NCI-H2227 (cell line): ENCODE measurements around the gene PHF19.
A peak's percentile ranks its signal among the peaks of the same experiment; 100 is the strongest.

Source experiments
- DNase-seq: peaks from one replicate; lab custom pipeline; 2025; ENCODE audit not compliant: unreplicated experiment; lab: John Stamatoyannopoulos, UW

Gene PHF19

DNA sequence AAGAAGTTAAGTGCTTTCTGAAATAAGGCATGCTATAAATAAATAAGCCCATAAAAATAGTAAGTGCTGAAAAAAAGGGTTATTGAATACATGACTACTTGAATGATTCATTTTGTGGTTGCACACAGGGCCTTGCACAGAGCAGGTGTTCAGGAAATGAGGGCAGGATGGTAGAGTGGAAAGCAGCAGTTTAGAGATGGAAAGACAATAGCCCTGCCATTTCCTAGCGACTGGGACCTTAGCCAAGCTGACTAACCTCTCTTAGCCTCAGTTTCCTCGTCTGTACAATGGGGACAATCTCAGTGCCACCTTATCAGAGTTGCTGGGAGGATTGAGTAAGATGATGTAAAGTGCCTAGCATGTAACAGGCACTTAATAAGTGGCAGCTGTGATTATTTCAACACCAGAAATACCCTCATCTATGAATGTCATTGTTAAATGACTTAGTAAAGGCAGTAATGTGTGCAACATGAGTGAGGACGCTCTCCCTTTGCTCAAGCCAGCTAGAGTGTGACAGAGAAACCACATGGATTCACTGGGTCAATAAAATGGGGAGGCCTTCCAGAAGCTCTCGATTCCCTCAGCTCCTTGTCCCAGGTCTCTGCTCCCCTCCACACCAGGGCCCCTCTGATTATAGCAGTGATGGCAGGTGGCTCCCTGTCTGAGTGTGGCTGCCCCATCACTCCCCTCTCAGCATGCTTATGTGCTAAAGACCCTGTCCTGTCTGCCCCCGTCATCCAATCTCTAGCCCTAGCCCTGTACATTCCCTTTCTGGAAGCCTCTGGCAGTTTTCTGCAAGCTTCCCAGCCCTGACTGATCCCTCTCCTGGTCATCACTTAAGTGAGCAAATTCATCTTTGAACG is 16.0 kb upstream of the PHF19 start:
- no peak for DNase-seq

GRCh38 chr9:120891884-120892747 is 15.1 kb upstream of the PHF19 start:
- DNase-seq, result no peak

DNA sequence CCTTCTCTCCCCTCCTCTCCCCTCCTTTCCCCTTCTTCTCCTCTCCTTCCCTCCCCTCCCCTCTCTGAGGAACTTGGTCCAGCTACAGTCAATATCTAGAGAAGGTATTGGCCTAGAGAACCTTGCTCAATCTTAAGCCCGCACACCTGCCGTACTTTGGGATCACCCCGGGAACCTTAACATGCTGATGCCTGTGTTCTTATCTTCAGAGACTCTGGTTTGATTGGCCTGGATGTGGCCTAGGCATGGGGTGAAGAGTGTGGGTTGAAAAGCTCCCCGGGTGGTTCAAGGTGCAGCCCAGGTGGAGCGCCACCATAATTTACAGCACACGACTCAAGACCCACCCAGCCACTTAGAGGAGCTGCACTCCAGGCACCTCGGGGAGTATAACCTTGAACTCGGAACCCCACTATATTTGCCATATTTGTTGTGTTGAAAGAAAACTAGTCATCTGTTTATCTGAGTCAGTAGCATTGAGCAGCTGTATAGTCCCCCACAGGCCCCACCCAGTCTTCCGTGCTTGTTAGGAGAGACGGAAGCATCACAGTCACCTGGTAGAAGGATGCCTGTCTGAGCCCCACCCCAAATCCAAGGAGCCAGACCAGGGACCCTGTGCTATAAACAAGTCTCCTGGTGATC is 14.4 kb upstream of the PHF19 start:
- no peak for DNase-seq

DNA sequence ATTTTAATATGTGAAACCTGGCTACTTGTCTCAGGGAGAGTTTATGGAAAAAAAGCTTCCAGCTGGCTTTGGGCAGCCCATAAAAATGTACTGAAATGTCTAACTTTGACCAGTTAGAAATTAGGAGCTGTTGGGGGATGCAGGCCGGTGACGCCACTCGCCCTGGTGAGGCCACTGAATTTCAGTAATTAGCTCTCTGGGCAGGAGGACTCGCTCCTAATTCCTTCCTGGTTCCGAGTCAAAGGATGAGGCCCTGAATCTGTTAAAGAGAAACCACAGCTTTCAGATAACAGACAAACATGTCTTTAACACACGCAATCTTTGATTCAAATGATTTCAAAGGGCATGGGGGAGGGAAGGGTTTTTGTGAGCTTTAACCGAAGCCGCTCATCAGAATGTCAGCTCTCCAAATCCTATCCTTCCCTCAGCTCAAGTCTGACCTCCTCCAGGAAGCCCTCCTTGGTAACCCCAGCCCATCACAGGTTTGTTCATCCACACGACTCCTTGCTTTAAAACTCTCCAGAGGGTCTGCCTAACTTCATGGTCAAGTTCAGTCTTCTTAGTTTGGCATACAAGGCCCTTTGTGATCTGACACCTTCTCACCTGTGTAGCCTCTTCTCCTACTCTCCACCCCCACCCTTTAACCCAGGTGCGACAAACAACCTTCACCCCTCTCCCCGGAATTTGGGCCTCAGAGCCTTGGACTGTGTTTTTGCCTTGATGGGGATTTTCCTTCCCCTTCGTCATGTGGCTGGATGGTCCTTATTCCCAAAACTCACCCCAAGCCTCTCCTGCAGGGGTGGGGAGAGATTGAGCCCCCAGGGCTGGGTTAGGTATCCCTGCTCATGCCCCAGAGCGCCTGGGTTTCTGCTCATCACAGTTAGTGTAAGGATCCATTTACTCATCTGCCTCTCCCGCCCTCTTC is 13.6 kb upstream of the PHF19 start:
- no peak for DNase-seq

DNA sequence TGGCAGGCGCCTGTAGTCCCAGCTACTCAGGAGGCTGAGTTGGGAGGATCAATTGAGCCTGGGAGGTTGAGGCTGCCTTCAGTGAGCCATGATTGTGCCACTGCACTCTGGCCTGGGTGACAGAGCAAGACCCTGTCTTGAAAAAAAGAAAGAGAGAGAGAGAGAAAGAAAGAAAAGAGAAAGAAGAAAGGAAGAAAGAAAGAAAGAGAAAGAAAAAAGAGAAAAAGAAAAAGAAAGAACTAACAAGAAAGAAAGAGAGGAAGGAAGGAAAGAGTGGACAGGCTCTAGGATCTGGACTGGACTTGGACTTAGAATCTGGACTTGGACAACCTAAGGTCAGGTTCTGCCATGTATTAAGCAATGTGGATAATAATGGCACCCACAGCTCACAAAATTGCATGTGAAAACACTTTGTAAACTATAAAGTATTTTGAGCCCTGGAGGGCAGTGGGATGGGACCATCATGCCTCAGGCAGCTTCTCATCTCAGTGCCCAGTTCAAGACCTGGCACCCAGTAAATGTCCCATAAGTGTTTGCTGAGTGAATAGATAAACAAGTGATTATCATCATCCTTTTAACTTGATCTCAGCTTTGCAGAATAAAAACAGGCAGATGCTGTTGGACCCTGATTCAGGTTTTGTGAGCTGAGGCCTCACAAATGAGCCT is 12.8 kb upstream of the PHF19 start:
- DNase-seq, result no peak

DNA sequence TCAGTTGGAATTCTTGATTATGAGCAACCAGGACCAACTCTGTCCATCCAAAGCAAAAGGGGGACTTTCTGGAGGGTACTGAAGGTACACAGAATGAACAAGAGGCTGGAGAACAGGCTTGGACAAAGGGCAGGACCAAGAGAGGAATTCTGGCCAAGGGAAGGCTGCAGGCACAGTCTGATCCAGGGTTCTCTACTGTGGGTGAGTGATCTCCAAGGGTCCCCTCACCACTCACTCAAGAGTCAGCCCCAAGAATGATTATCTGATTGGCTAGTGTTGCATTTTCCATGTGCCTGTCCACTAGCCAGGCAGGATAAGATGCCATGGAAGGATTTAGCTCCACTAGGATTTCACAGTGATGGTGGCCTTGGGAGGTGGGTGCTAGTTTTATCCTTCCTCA is 11.6 kb upstream of the PHF19 start:
- DNase-seq, result no peak

DNA sequence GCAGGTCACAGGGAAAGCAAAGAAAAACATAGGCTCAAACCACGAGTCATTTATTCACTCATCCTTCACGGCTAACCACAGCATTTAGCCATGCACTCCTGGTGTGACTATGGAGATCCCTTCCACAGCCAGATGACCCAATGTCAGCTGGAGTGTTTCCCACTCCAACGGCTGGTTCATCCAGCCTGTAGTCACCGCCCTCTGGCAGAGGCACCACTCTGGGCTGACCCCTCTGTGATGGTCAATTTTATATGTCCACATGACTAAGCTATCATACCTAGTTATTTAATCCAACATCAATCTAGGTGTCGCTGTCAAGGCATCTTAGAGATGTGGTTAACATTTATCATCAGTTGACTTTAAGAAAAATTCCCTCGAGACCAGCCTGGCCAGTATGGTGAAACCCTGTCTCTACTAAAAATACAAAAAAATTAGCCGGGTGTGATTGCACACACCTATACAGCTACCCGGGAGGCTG is 9.5 kb upstream of the PHF19 start:
- no peak for DNase-seq

DNA sequence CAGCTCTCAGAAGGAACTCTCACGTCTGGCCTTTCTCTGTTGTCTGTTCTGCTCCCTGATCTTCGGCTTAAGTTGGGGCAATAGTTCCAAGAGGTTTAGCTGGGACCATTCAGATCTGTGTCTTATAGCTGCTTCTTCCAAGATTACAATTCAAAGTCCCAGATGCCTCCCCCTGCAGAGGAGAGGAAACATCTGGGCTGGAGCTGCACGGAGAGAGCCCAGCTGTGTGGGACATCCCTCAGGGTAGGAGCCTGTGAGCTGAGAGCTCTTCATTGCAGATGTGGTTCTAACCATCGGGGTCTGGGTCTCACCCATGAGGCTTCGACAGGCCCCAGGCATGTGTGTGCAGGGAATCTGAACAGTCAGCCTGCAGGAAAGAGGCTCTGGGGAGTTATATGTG is 9.0 kb upstream of the PHF19 start:
- no peak for DNase-seq

DNA sequence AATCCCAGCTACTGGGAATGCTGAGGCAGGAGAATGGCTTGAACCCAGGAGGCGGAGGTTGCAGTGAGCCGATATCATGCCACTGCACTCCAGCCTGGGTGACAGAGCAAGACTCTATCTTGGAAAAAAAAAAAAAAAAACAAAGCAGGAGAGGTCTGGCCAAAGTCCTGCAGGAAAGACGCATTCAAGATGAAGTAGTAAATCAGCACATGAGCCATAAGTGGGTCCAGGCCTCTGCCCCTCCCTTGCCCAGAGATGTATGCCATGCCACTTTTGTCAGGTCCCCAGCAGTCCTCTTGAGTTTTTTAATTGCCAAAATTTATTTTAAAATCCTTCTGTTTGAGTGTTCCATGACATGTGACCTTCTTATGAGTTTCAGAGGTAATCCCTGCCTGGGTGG is 8.5 kb upstream of the PHF19 start:
- no peak for DNase-seq

- no peak for DNase-seq
Measured at GRCh38 chr9:120883608-120883996, 6.6 kb upstream of the PHF19 start.

GRCh38 chr9:120882935-120883607 is 6.1 kb upstream of the PHF19 start:
- no peak for DNase-seq

- DNase-seq, result no peak
Measured at GRCh38 chr9:120879446-120879845, 2.5 kb upstream of the PHF19 start.

DNA sequence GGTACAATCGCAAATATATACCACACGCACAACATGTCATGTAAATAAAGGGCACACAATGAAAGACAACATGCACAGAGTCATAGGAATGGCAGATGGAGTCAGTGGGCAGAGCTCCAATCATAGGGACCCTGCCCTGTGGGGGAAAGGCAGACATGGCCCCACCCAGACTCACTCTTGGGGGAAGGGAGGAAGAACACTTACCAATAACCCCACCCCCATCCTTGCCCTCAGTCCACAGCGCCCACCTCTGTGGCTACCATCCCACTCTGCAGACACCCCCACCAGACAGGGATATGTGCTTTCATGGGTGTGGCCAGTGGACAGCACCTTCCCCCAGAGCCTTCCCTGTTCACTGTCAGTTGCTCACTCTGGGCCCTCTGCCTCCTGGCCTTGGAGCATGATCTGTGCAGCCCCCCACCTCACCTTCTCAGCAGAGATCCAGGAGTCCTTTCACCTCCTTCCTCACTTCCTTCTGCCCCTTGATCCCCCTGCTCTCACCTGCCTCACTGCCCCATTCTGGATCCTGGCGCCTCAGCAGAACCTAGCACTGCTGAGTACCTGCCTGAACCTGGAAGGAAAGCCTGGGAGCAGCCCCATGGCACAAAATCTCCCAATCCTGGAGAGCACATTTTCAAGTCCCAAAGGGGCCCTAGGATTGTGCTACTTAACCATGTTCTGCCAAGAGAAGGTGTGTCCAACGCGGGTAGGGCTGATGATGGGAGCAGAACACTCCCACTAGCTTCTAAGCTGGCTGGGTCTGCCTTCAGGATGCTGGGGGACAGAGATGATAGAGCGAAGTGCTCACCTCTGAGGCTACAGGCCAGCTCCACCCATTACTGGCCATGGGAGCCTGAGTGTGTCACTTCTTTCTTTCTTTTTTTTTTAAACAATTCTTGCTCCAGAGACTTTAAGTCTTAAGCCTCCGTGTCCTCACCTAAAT is 1.5 kb upstream of the PHF19 start:
- peak; percentile 54 for DNase-seq

GRCh38 chr9:120877276-120878034 is 467 bp upstream of the PHF19 start:
- peak; percentile 88 for DNase-seq

- peak; percentile 81 for DNase-seq
Measured at GRCh38 chr9:120875954-120876841, 790 bp downstream of the PHF19 start.

DNA sequence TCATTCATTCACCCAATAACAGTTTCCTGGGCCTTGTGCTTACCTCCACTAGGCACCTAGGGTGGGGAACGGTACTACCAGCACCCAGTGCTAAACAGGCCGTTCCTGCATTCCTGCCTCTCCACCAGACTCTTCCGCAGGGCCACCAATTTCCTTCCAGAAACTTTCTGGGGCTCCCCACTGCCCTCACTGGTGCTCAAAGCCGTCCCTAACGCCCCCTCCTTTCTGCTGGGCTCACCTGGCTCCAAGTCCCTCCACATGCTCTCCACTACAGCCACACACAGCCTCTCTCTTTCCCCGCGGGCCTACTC is 1.4 kb downstream of the PHF19 start:
- no peak for DNase-seq

DNA sequence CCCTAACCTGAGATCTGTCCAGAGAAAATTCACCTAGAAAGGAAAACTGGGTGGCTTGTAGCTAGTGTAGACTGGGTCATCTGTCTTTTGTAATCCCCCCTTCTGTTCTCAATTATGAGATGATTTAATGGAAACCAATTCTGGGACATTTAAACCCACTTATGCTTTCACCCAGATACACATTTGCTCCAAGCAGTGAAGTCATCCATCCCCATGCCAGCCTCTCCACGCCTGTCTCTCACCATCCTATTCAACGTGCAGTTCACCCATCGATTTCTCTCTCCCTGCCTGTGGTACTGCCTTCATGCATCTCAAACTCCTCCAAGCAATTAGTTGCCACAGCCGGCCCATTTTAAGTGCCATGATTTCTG is 1.8 kb downstream of the PHF19 start:
- DNase-seq, result peak; percentile 19
